Liver (tissue), 9 donors: Measurements from ENCODE around the gene JAKMIP1. TPM values are rescaled to one million over a fixed set of nuclear protein-coding genes. Genes with fewer than 3 reads are reported as not detected.

ENCODE experiments used
- DNase-seq: peaks from one replicate; pipeline ENCODE4 v3.0.0-alpha.2; 2017; ENCODE audit warnings: low spot score
- H3K27ac ChIP-seq, 2 donors: one replicate each; pipeline ENCODE4 v1.7.0; 2013; ENCODE audit warnings: inconsistent platforms in 2 of 2, low read length in 2 of 2, control low read depth in 1 of 2, low read depth in 1 of 2, mild to moderate bottlenecking in 1 of 2
- H3K27me3 ChIP-seq, 4 donors: one replicate each; pipeline versions ENCODE4 v1.6.1 to v1.7.0; 2013; ENCODE audit warnings: low read length in 3 of 4, inconsistent platforms in 1 of 4, mild to moderate bottlenecking in 1 of 4, moderate library complexity in 1 of 4; ENCODE audit not compliant: control insufficient read depth in 4 of 4, insufficient read depth in 4 of 4
- H3K36me3 ChIP-seq, 4 donors: one replicate each; pipeline versions ENCODE4 v1.6.1 to v1.7.0; 2013; ENCODE audit warnings: low read length in 3 of 4, mild to moderate bottlenecking in 3 of 4, low read depth in 1 of 4, moderate library complexity in 1 of 4; ENCODE audit not compliant: control insufficient read depth in 4 of 4, insufficient read depth in 3 of 4
- H3K4me1 ChIP-seq, 4 donors: one replicate each; pipeline versions ENCODE4 v1.6.1 to v1.7.0; 2013; ENCODE audit warnings: low read length in 3 of 4, mild to moderate bottlenecking in 3 of 4, moderate library complexity in 1 of 4; ENCODE audit not compliant: control insufficient read depth in 4 of 4, insufficient read depth in 4 of 4
- H3K4me3 ChIP-seq, 3 donors: one replicate each; pipeline versions ENCODE4 v1.6.1 to v1.7.0; 2013; ENCODE audit warnings: low read length in 3 of 3, control low read depth in 1 of 3, low read depth in 1 of 3, mild to moderate bottlenecking in 1 of 3
- H3K9ac ChIP-seq, 2 donors: one replicate each; pipeline ENCODE4 v1.7.0; 2013; ENCODE audit warnings: low read length in 2 of 2, mild to moderate bottlenecking in 2 of 2, moderate library complexity in 2 of 2, control low read depth in 1 of 2, low read depth in 1 of 2
- H3K9me3 ChIP-seq, 4 donors: one replicate each; pipeline versions ENCODE4 v1.6.1 to v1.7.0; 2013; ENCODE audit warnings: low read length in 3 of 4; ENCODE audit not compliant: control insufficient read depth in 4 of 4
- EGR1 ChIP-seq, 2 donors: IDR thresholded peaks; 2 replicates each; pipeline ENCODE4 v1.6.1; 2016 to 2018; ENCODE audit warnings: antibody characterized with exemption in 2 of 2, low read depth in 2 of 2
- FOXA1 ChIP-seq: IDR thresholded peaks from 2 replicates; pipeline ENCODE4 v1.6.1; 2016; ENCODE audit warnings: antibody characterized with exemption
- FOXA2 ChIP-seq: IDR thresholded peaks from 2 replicates; pipeline ENCODE4 v1.6.1; 2016; ENCODE audit warnings: antibody characterized with exemption
- GABPA ChIP-seq, 2 donors: IDR thresholded peaks in 1 of 2; conservative IDR thresholded peaks in 1 of 2; 2 replicates each; pipeline ENCODE4 v1.6.1; 2016; ENCODE audit warnings: antibody characterized with exemption in 2 of 2, mild to moderate bottlenecking in 1 of 2, moderate library complexity in 1 of 2
- HNF4A ChIP-seq, 2 donors: conservative IDR thresholded peaks; 2 replicates each; pipeline ENCODE4 v1.6.1; 2016; ENCODE audit warnings: antibody characterized with exemption in 2 of 2, mild to moderate bottlenecking in 2 of 2
- HNF4G ChIP-seq: IDR thresholded peaks from 2 replicates; pipeline ENCODE4 v1.6.1; 2016; ENCODE audit warnings: antibody characterized with exemption
- JUND ChIP-seq, 2 donors: IDR thresholded peaks; 2 replicates each; pipeline ENCODE4 v1.6.1; 2016; ENCODE audit warnings: antibody characterized with exemption in 2 of 2
- NR2F2 ChIP-seq: IDR thresholded peaks from 2 replicates; pipeline ENCODE4 v1.6.1; 2016; ENCODE audit warnings: antibody characterized with exemption
- RAD21 ChIP-seq, 2 donors: IDR thresholded peaks; 2 replicates each; pipeline ENCODE4 v1.6.1; 2016; ENCODE audit warnings: antibody characterized with exemption in 2 of 2, mild to moderate bottlenecking in 2 of 2
- RXRA ChIP-seq, 2 donors: IDR thresholded peaks; 2 replicates each; pipeline ENCODE4 v1.6.1; 2017 to 2018; ENCODE audit warnings: antibody characterized with exemption in 2 of 2, mild to moderate bottlenecking in 1 of 2
- SP1 ChIP-seq: IDR thresholded peaks from 2 replicates; pipeline ENCODE4 v1.6.1; 2018; ENCODE audit warnings: antibody characterized with exemption, mild to moderate bottlenecking
- TAF1 ChIP-seq: conservative IDR thresholded peaks from 2 replicates; pipeline ENCODE4 v1.6.1; 2016; ENCODE audit warnings: antibody characterized with exemption, mild to moderate bottlenecking
- WGBS: extraction: QIAGEN DNeasy Blood & Tissue Kit; methylation state at CpG from one replicate; pipeline ENCODE4 v1.1.7; 2013; 5-methylcytosine and 5-hydroxymethylcytosine counted together
- polyA plus RNA-seq, 2 donors: library from polyadenylated mRNA; stranded (reverse) in 1 of 2; unstranded in 1 of 2; fragments of 200-250 nt in 1 of 2; fragments of >200 nt in 1 of 2; fragmentation: Nextera tagmentation in 1 of 2; extraction: Ambion mirVana in 1 of 2; gene quantifications; one replicate each; pipeline versions ENCODE4 v1.2.1 to v1.2.3, GENCODE V29; 2013 to 2015
- total RNA-seq, 2 donors: library from RNA; depleted of rRNA; stranded (reverse); fragments of >200 nt; gene quantifications; one replicate each; pipeline ENCODE4 v1.2.3, GENCODE V29; 2014
- TF ChIP-seq, protein P1 (sequence below): IDR thresholded peaks from 2 replicates; pipeline ENCODE4 v1.6.1; 2016; ENCODE audit warnings: antibody characterized with exemption
- TF ChIP-seq, protein P2 (sequence below): IDR thresholded peaks from 2 replicates; pipeline ENCODE4 v1.6.1; 2016; ENCODE audit warnings: antibody characterized with exemption
- TF ChIP-seq, protein P3 (sequence below): IDR thresholded peaks from 2 replicates; pipeline ENCODE4 v1.6.1; 2016; ENCODE audit warnings: antibody characterized with exemption, mild to moderate bottlenecking
- TF ChIP-seq, protein P4 (sequence below): IDR thresholded peaks from 2 replicates; pipeline ENCODE4 v1.6.1; 2016; ENCODE audit warnings: antibody characterized with exemption
- TF ChIP-seq, protein P5 (sequence below): fragments of 150-350 bp; IDR thresholded peaks from 2 replicates; pipeline ENCODE4 v1.5.1; 2017; ENCODE audit warnings: improper control_type of control experiment, low read depth, low read length; ENCODE audit not compliant: missing input control
- donor health status: healthy.
- donor health status: healthy.
- donor health status: healthy.
- donor health status: healthy.
- donor health status: healthy.

JAKMIP1 gene
- total and polyA plus RNA-seq, 4 donors = 0.08 to 0.50 TPM; not detected in 2

DNA sequence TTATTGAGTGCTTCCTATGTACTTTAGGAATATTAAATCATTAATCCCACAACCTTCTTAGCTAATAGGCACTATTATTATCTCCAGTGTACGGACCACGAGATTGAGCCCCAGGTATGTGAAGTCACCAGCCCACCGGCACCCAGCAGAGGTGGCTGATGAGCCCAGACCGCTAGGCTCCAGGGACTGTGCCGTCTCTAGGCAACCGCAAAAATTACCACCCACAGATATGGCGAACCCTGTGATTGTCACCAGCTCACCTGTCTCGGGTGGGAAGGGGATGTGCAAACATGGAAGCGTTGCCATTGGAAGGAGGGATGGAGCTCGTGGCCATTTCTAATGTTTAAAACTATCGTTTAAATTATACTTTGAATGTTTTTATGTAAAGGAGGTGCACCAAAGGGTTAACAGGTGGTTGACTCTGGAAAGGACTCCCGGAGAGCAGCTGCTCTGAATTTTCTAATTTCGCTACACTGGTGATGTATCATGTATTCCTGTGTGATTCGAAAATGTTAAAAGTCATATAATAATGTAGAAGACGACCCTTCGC, 21.0 kb upstream of the JAKMIP1 start:
- Histone ChIP-seq H3K36me3 (no peaks in the 10 kb centered on the region), H3K4me3 (peak overlapping the region in 1 of 3 donors; percentile 14), H3K9ac (no peak overlapping the region), H3K4me1 (no peaks in the 10 kb centered on the region), H3K27me3 (peaks cover 2 to 20% (median 12%) of the 10 kb centered on the region in 4 donors), H3K9me3 (peaks cover 4 to 8% (median 4%) of the 10 kb centered on the region in 4 donors), H3K27ac (no peak overlapping the region)
- TF ChIP-seq JUND (IDR thresholded peaks at IDR 0.05) = no peak
- TF ChIP-seq, protein P1, sequence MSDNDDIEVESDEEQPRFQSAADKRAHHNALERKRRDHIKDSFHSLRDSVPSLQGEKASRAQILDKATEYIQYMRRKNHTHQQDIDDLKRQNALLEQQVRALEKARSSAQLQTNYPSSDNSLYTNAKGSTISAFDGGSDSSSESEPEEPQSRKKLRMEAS = no peak
- TF ChIP-seq EGR1 (IDR thresholded peaks at IDR 0.05; ENCODE audit: low read depth in 2 of 2) = no peak
- TF ChIP-seq, protein P2, sequence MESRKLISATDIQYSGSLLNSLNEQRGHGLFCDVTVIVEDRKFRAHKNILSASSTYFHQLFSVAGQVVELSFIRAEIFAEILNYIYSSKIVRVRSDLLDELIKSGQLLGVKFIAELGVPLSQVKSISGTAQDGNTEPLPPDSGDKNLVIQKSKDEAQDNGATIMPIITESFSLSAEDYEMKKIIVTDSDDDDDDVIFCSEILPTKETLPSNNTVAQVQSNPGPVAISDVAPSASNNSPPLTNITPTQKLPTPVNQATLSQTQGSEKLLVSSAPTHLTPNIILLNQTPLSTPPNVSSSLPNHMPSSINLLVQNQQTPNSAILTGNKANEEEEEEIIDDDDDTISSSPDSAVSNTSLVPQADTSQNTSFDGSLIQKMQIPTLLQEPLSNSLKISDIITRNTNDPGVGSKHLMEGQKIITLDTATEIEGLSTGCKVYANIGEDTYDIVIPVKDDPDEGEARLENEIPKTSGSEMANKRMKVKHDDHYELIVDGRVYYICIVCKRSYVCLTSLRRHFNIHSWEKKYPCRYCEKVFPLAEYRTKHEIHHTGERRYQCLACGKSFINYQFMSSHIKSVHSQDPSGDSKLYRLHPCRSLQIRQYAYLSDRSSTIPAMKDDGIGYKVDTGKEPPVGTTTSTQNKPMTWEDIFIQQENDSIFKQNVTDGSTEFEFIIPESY = no peak
- no peak for TF ChIP-seq HNF4A (conservative IDR thresholded peaks at IDR 0.05)
- TF ChIP-seq, protein P3, sequence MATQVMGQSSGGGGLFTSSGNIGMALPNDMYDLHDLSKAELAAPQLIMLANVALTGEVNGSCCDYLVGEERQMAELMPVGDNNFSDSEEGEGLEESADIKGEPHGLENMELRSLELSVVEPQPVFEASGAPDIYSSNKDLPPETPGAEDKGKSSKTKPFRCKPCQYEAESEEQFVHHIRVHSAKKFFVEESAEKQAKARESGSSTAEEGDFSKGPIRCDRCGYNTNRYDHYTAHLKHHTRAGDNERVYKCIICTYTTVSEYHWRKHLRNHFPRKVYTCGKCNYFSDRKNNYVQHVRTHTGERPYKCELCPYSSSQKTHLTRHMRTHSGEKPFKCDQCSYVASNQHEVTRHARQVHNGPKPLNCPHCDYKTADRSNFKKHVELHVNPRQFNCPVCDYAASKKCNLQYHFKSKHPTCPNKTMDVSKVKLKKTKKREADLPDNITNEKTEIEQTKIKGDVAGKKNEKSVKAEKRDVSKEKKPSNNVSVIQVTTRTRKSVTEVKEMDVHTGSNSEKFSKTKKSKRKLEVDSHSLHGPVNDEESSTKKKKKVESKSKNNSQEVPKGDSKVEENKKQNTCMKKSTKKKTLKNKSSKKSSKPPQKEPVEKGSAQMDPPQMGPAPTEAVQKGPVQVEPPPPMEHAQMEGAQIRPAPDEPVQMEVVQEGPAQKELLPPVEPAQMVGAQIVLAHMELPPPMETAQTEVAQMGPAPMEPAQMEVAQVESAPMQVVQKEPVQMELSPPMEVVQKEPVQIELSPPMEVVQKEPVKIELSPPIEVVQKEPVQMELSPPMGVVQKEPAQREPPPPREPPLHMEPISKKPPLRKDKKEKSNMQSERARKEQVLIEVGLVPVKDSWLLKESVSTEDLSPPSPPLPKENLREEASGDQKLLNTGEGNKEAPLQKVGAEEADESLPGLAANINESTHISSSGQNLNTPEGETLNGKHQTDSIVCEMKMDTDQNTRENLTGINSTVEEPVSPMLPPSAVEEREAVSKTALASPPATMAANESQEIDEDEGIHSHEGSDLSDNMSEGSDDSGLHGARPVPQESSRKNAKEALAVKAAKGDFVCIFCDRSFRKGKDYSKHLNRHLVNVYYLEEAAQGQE = no peak
- TF ChIP-seq GABPA (IDR thresholded peaks at IDR 0.05 in 1 of 2, conservative IDR thresholded peaks at IDR 0.05 in 1 of 2) = no peak
- no peak for TF ChIP-seq SP1
- TF ChIP-seq, protein P4, sequence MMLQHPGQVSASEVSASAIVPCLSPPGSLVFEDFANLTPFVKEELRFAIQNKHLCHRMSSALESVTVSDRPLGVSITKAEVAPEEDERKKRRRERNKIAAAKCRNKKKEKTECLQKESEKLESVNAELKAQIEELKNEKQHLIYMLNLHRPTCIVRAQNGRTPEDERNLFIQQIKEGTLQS = no peak
- no peak for TF ChIP-seq FOXA2
- no peak for TF ChIP-seq RXRA (IDR thresholded peaks at IDR 0.05)
- no peak for TF ChIP-seq FOXA1
- no peak for TF ChIP-seq TAF1
- no peak for TF ChIP-seq HNF4G
- no peak for TF ChIP-seq NR2F2
- no peak for DNase-seq
- 24% methylated on average over 16 of the region's 16 CpGs for WGBS

DNA sequence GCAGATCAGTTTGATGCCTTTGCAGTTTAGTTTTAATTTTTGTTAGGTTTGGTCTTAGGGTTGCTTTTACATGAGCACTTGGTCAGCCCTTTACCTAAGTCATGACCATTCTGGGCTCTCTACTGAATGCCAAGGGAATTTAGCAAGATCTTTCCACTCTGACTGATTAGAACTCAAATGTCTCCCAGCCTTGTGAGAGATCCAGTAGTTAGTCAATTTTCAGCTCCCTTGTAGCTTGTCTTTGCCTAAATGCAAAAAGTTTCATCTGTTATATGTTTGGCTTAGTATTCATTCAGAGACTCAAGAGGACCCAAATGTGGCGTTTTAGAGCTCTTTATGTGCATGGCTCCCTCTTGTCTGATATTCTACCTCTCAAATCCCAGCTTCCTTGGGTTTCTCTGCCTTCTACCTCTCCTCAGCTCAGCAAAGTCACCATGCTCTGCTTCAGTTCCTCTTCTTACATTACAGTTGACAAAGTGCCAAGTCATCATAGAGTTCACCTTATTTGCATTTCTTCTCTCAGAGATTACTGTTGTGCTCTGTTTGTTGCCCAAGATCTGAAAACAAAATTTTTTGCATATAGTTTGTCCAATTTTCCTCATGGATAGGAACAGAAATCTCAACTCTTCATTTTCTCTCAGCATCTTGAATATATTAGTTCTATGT, 17.5 kb upstream of the JAKMIP1 start:
- Histone ChIP-seq H3K36me3 (no peaks in the 10 kb centered on the region), H3K4me3 (no peak overlapping the region), H3K4me1 (no peaks in the 10 kb centered on the region), H3K9ac (no peak overlapping the region), H3K27ac (no peak overlapping the region), H3K9me3 (peaks cover 7 to 14% (median 8%) of the 10 kb centered on the region in 4 donors), H3K27me3 (peaks cover 2 to 19% (median 12%) of the 10 kb centered on the region in 4 donors)
- WGBS = 37% methylated on average over 1 of the region's 1 CpG
- DNase-seq = no peak
- no peak for TF ChIP-seq SP1
- TF ChIP-seq RAD21 (IDR thresholded peaks at IDR 0.05) = no peak
- no peak for TF ChIP-seq RXRA (IDR thresholded peaks at IDR 0.05)
- no peak for TF ChIP-seq FOXA1
- no peak for TF ChIP-seq JUND (IDR thresholded peaks at IDR 0.05)
- no peak for TF ChIP-seq FOXA2
- no peak for TF ChIP-seq HNF4A (conservative IDR thresholded peaks at IDR 0.05)
- no peak for TF ChIP-seq EGR1 (IDR thresholded peaks at IDR 0.05; ENCODE audit: low read depth in 2 of 2)
- TF ChIP-seq, protein P3 = no peak
- TF ChIP-seq, protein P5, sequence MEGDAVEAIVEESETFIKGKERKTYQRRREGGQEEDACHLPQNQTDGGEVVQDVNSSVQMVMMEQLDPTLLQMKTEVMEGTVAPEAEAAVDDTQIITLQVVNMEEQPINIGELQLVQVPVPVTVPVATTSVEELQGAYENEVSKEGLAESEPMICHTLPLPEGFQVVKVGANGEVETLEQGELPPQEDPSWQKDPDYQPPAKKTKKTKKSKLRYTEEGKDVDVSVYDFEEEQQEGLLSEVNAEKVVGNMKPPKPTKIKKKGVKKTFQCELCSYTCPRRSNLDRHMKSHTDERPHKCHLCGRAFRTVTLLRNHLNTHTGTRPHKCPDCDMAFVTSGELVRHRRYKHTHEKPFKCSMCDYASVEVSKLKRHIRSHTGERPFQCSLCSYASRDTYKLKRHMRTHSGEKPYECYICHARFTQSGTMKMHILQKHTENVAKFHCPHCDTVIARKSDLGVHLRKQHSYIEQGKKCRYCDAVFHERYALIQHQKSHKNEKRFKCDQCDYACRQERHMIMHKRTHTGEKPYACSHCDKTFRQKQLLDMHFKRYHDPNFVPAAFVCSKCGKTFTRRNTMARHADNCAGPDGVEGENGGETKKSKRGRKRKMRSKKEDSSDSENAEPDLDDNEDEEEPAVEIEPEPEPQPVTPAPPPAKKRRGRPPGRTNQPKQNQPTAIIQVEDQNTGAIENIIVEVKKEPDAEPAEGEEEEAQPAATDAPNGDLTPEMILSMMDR = no peak
- TF ChIP-seq HNF4G = no peak
